Measurements from ENCODE around the gene RAMP3. TPM values are rescaled to one million over a fixed set of nuclear protein-coding genes. Genes with fewer than 3 reads are reported as not detected.

Gene RAMP3
- total and polyA plus RNA-seq, 2 donors (not counting 1 experiment from before 2014, with no cell fraction given) = not detected

- Histone ChIP-seq H3K27ac (ENCODE audit: low read length in 2 of 2) (no peak overlapping the region), H3K36me3 (replicated peaks in 1 of 2; ENCODE audit: control extremely low read depth in 1 of 2, control insufficient read depth in 1 of 2, extremely low read depth in 1 of 2, insufficient read depth in 2 of 2, low read length in 1 of 2) (no peaks in the 10 kb centered on the region), H4K20me1 (ENCODE audit: control insufficient read depth, insufficient read depth, low read length, poor library complexity, severe bottlenecking) (no peaks in the 10 kb centered on the region), H3K9ac (ENCODE audit: low read length) (no peak overlapping the region), H3K79me2 (ENCODE audit: control insufficient read depth, insufficient read depth, low read length) (no peaks in the 10 kb centered on the region), H3K4me3 (ENCODE audit: control extremely low read depth in 1 of 5, extremely low read depth in 1 of 5, insufficient read depth in 1 of 5, low read depth in 2 of 5, low read length in 4 of 5) (no peak overlapping the region), H3K4me1 (ENCODE audit: control insufficient read depth in 2 of 2, insufficient read depth in 2 of 2, low read length in 2 of 2) (peaks cover 0 to 10% of the 10 kb centered on the region in 2 donors), H3K9me3 (ENCODE audit: control extremely low read depth in 1 of 3, control insufficient read depth in 2 of 3, insufficient read depth in 1 of 3, low read length in 2 of 3) (no peaks in the 10 kb centered on the region), H2AFZ (ENCODE audit: insufficient read depth, low read depth, low read length, poor library complexity, severe bottlenecking) (no peak overlapping the region), H3K4me2 (replicated peaks; ENCODE audit: low read depth, low read length, poor library complexity, severe bottlenecking) (no peak overlapping the region), H3K27me3 (replicated peaks in 1 of 4; ENCODE audit: control extremely low read depth in 1 of 4, control insufficient read depth in 3 of 4, insufficient read depth in 4 of 4, low read length in 3 of 4) (no peaks in the 10 kb centered on the region)
- POLR2A ChIA-PET = interaction anchor here (0.6 kb wide), 1 partner anchor 529 kb away, joined by 6 read pairs; no protein-coding TSS in a partner anchor
- H3K27me3 Mint-ChIP-seq = no peaks in the 10 kb centered on the region
- DNase-seq = no peak
- intact Hi-C loops (cut with micrococcal nuclease) = no loop called here
- no peak for ATAC-seq (ENCODE audit: low read depth)
- peaks cover 7% of the 10 kb centered on the region for H3K4me1 Mint-ChIP-seq
- H3K9me3 Mint-ChIP-seq (ENCODE audit: insufficient read depth) = no peaks in the 10 kb centered on the region
- CTCF ChIA-PET = interaction anchor here (1.1 kb wide), 1 partner anchor 10 kb away, joined by 7 read pairs; no protein-coding TSS in a partner anchor
- H3K4me3 Mint-ChIP-seq = no peak overlapping the region
- no peak overlapping the region for H3K27ac Mint-ChIP-seq
- WGBS (ENCODE audit: insufficient coverage) = 89% methylated on average over 5 of the region's 6 CpGs
- no peak for TF ChIP-seq CTCF (IDR thresholded peaks at IDR 0.05)
- no peak for TF ChIP-seq EZH2 (IDR thresholded peaks at IDR 0.05; ENCODE audit: borderline replicate concordance, insufficient read depth, low read depth, low read length, poor library complexity, severe bottlenecking)
These were observed 31.4 kb upstream of the RAMP3 start for GRCh38 chr7:45126201-45126600.

- intact Hi-C loops (cut with micrococcal nuclease) = no loop called here
- no peak overlapping the region for H2AFZ ChIP-seq (ENCODE audit: insufficient read depth, low read depth, low read length, poor library complexity, severe bottlenecking)
- Mint-ChIP-seq H3K27me3 (no peaks in the 10 kb centered on the region), H3K4me1 (peaks cover 7% of the 10 kb centered on the region), H3K27ac (no peak overlapping the region), H3K4me3 (no peak overlapping the region), H3K9me3 (ENCODE audit: insufficient read depth) (no peaks in the 10 kb centered on the region)
- no peak overlapping the region for H3K4me3 ChIP-seq (ENCODE audit: control extremely low read depth in 1 of 5, extremely low read depth in 1 of 5, insufficient read depth in 1 of 5, low read depth in 2 of 5, low read length in 4 of 5)
- H3K4me1 ChIP-seq (ENCODE audit: control insufficient read depth in 2 of 2, insufficient read depth in 2 of 2, low read length in 2 of 2) = peaks cover 0 to 10% of the 10 kb centered on the region in 2 donors
- no peaks in the 10 kb centered on the region for H4K20me1 ChIP-seq (ENCODE audit: control insufficient read depth, insufficient read depth, low read length, poor library complexity, severe bottlenecking)
- H3K9ac ChIP-seq (ENCODE audit: low read length) = no peak overlapping the region
- TF ChIP-seq CTCF (IDR thresholded peaks at IDR 0.05) = no peak
- TF ChIP-seq EZH2 (IDR thresholded peaks at IDR 0.05; ENCODE audit: borderline replicate concordance, insufficient read depth, low read depth, low read length, poor library complexity, severe bottlenecking) = no peak
- 87% methylated on average over 6 of the region's 6 CpGs for WGBS (ENCODE audit: insufficient coverage)
- no peak overlapping the region for H3K27ac ChIP-seq (ENCODE audit: low read length in 2 of 2)
- no peak overlapping the region for H3K4me2 ChIP-seq (replicated peaks; ENCODE audit: low read depth, low read length, poor library complexity, severe bottlenecking)
- ATAC-seq (ENCODE audit: low read depth) = no peak
- H3K36me3 ChIP-seq (replicated peaks in 1 of 2; ENCODE audit: control extremely low read depth in 1 of 2, control insufficient read depth in 1 of 2, extremely low read depth in 1 of 2, insufficient read depth in 2 of 2, low read length in 1 of 2) = no peaks in the 10 kb centered on the region
- no peak for DNase-seq
- no peaks in the 10 kb centered on the region for H3K79me2 ChIP-seq (ENCODE audit: control insufficient read depth, insufficient read depth, low read length)
- CTCF ChIA-PET = interaction anchor here (0.6 to 1.5 kb wide), 2 partner anchors 9 to 270 kb away, joined by 3 to 7 read pairs; no protein-coding TSS in a partner anchor
- POLR2A ChIA-PET = interaction anchor here (0.6 kb wide), 1 partner anchor 529 kb away, joined by 6 read pairs; no protein-coding TSS in a partner anchor
- no peaks in the 10 kb centered on the region for H3K27me3 ChIP-seq (replicated peaks in 1 of 4; ENCODE audit: control extremely low read depth in 1 of 4, control insufficient read depth in 3 of 4, insufficient read depth in 4 of 4, low read length in 3 of 4)
- H3K9me3 ChIP-seq (ENCODE audit: control extremely low read depth in 1 of 3, control insufficient read depth in 2 of 3, insufficient read depth in 1 of 3, low read length in 2 of 3) = no peaks in the 10 kb centered on the region
These were observed 30.7 kb upstream of the RAMP3 start for GRCh38 chr7:45126920-45127319.

Measured in B cell (primary cell).